HepG2 (cell line): Measurements from ENCODE around the gene IL12B. TPM values are rescaled to one million over a fixed set of nuclear protein-coding genes. Genes with fewer than 3 reads are reported as not detected.

Experiments used
- ATF6 ChIP-seq: sonication (generic); formaldehyde crosslinking; conservative IDR thresholded peaks from 2 replicates; pipeline ENCODE4 v1.4.0; 2020; ENCODE audit warnings: missing genetic modification reagents
- RERE ChIP-seq: IDR thresholded peaks from 2 replicates; pipeline ENCODE4 v1.6.1; 2016; ENCODE audit warnings: low read depth, missing genetic modification reagents, missing compliant biosample characterization
- ZNF614 ChIP-seq: IDR thresholded peaks from 2 replicates; pipeline ENCODE4 v1.6.1; 2018; ENCODE audit warnings: missing biosample characterization, missing genetic modification reagents, inconsistent platforms, borderline replicate concordance
- polyA plus RNA-seq, 8 experiments: library from polyadenylated mRNA; depleted of rRNA in 3 of 8; stranded (reverse) in 7 of 8; unstranded in 1 of 8; fragments of >200 nt; fragmentation: Illumina TruSeq in 4 of 8; extraction: Trizol in 4 of 8; gene quantifications; 2 replicates each; pipeline versions ENCODE4 v1.2.1 to v1.2.3, GENCODE V29; 2011 to 2016; ENCODE audit warnings: low read depth in 4 of 8, missing spikeins in 1 of 8, mixed read lengths in 1 of 8; ENCODE audit not compliant: insufficient read depth in 1 of 8
- total RNA-seq, 5 experiments: library from RNA; depleted of rRNA; stranded (reverse); fragments of >200 nt; fragmentation: Illumina TruSeq; extraction: Trizol; gene quantifications; 2 replicates each; pipeline ENCODE4 v1.2.3, GENCODE V29; 2016; ENCODE audit warnings: low read depth in 1 of 5

Gene IL12B
- total and polyA plus RNA-seq, 2 of the 13 experiments (the other 11 are each of a cell fraction or from before 2014, with no cell fraction given) = not detected

- TF ChIP-seq RERE (CRISPR knock-in tag) (no peak), ZNF614 (CRISPR knock-in tag) (no peak), ATF6 (CRISPR knock-in tag) (no peak)
Measured at GRCh38 chr5:159337016-159337955, 7.0 kb upstream of the IL12B start (continued).
